Stimulated activated CD4-positive, alpha-beta T cell treated with anti-CD3 and anti-CD28 coated beads, TNF-alpha, amount 100 ng/mL, for 1 hour (primary cell): ENCODE measurements around the gene NHS.

Experiments
- DNase-seq, 3 donors: peaks; one replicate each; pipeline ENCODE4 v3.0.0-alpha.2; 2020; ENCODE audit warnings: low read depth in 3 of 3, low spot score in 1 of 3

Gene NHS

GRCh38 chrX:17405225-17405969 is 30.4 kb downstream of the NHS start:
- no peak for DNase-seq

- no peak for DNase-seq
Observed at GRCh38 chrX:17409566-17410290, 34.7 kb downstream of the NHS start.

GRCh38 chrX:17410651-17411050 is 35.7 kb downstream of the NHS start:
- DNase-seq, result no peak

GRCh38 chrX:17411205-17411604 is 36.2 kb downstream of the NHS start:
- no peak for DNase-seq

- no peak for DNase-seq
Observed at GRCh38 chrX:17412692-17413091, 37.7 kb downstream of the NHS start.

- no peak for DNase-seq
Observed at GRCh38 chrX:17413228-17413627, 38.2 kb downstream of the NHS start.

GRCh38 chrX:17414027-17414658 is 39.1 kb downstream of the NHS start:
- no peak for DNase-seq

GRCh38 chrX:17414839-17415238 is 39.8 kb downstream of the NHS start:
- no peak for DNase-seq

- no peak for DNase-seq
Observed at GRCh38 chrX:17415242-17415810, 40.3 kb downstream of the NHS start.

- DNase-seq, result no peak
Observed at GRCh38 chrX:17417372-17417771, 42.4 kb downstream of the NHS start.

GRCh38 chrX:17425136-17425535 is 50.1 kb downstream of the NHS start:
- no peak for DNase-seq

- no peak for DNase-seq
Observed at GRCh38 chrX:17425551-17425950, 50.6 kb downstream of the NHS start.

- DNase-seq, result no peak
Observed at GRCh38 chrX:17431171-17431570, 56.2 kb downstream of the NHS start.

GRCh38 chrX:17432158-17432557 is 57.2 kb downstream of the NHS start:
- DNase-seq, result no peak

- DNase-seq, result no peak
Observed at GRCh38 chrX:17433965-17434364, 59.0 kb downstream of the NHS start.

GRCh38 chrX:17435476-17435875 is 60.5 kb downstream of the NHS start:
- DNase-seq, result no peak

- no peak for DNase-seq
Observed at GRCh38 chrX:17438221-17438620, 63.2 kb downstream of the NHS start.

- no peak for DNase-seq
Observed at GRCh38 chrX:17440258-17440657, 65.3 kb downstream of the NHS start.

- DNase-seq, result no peak
Observed at GRCh38 chrX:17440836-17441235, 65.8 kb downstream of the NHS start.

GRCh38 chrX:17441965-17442364 is 67.0 kb downstream of the NHS start:
- no peak for DNase-seq

GRCh38 chrX:17442898-17443297 is 67.9 kb downstream of the NHS start:
- DNase-seq, result no peak

GRCh38 chrX:17443556-17443955 is 68.6 kb downstream of the NHS start:
- no peak for DNase-seq
